ENCODE measurements around the gene KIF4A. TPM values are rescaled to one million over a fixed set of nuclear protein-coding genes. Genes with fewer than 3 reads are reported as not detected.

Gene KIF4A
- total and polyA plus RNA-seq, 2 of the 4 experiments (the other 2 are of a cell fraction), result 10.0 to 19.0 TPM

DNA sequence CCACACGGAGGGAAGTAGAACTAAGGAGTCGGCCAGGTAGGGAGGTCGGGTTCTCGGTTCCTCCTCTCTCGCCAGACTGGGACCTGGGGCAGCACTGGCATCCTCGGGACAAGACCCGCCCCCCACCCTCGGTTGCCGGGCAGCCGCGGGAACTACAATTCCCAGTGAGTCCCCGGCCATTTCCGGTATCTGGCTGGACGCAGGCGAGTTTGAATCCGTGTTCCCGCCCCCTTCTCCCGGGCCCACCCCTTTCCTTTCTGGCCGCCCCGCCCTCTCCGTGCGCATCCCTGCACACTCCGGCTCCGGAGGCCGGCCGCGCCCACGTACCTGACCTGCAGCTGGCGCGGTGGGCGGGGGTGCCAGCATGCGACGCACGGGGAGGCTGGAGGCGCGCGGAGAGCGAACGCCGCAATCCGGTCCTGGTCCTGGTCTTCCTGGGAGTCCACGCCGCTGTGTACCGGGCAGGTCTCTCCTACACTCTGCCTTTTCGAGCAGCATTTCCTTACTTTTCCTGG, 144.5 kb downstream of the KIF4A start:
- POLR2A ChIA-PET (ENCODE audit: unreplicated experiment), result interaction anchor here (0.6 kb wide), 1 partner anchor 766 kb away, joined by 11 read pairs; no protein-coding TSS in a partner anchor
- in situ Hi-C loops (cut with MboI; ENCODE audit: low sequenced_read_pairs), result no loop called here

More for the DNA sequence above, 144.5 kb downstream of the KIF4A start:
- 29% methylated on average over 32 of the region's 45 CpGs; no CpG with 5 or more reads in 1 of the 2 experiments for WGBS, 2 experiments (ENCODE audit: extremely low coverage in 2 of 2, insufficient read length in 1 of 2)
- peak overlapping the region; percentile 62; the same call in 1 of the 3 replicates for H2BK15ac ChIP-seq (ENCODE audit: low read depth, low read length)
- H4K20me1 ChIP-seq (ENCODE audit: insufficient read depth, low read length), result no peaks in the 10 kb centered on the region
- ATAC-seq (ENCODE audit: low read depth) (peak; percentile 91), DNase-seq (peak; percentile 71)
- H3K4me1 ChIP-seq (ENCODE audit: control insufficient read depth, insufficient read depth, low read length), result peaks cover 4% of the 10 kb centered on the region; the same call in 1 of the 2 replicates
- no peak overlapping the region for H3K18ac ChIP-seq (ENCODE audit: low read depth, low read length)
- H3K9me3 ChIP-seq (ENCODE audit: control insufficient read depth, insufficient read depth, low read length), result no peaks in the 10 kb centered on the region
- H2AFZ ChIP-seq (replicated peaks; ENCODE audit: low read length, poor library complexity), result peak overlapping the region; percentile 91
- H3K36me3 ChIP-seq (ENCODE audit: control insufficient read depth, insufficient read depth, low read length), result no peaks in the 10 kb centered on the region
- peak overlapping the region; percentile 53; the same call in 1 of the 2 replicates for H3K56ac ChIP-seq (ENCODE audit: extremely low read depth, insufficient read depth, low read length)
- intact Hi-C loops (cut with micrococcal nuclease), result loop anchor here (1.0 to 2.0 kb wide), 4 partner anchors 144 to 301 kb away; partner anchors contain the start of genes IGBP1 and KIF4A
- H2BK20ac ChIP-seq (ENCODE audit: low read depth, low read length), result no peak overlapping the region
- peaks cover 4 to 21% of the 10 kb centered on the region in 2 experiments; a peak in 3 of 4 replicates for H3K79me1 ChIP-seq (ENCODE audit: low read depth in 1 of 2, low read length in 2 of 2)
- H3K27ac ChIP-seq (ENCODE audit: insufficient read depth, low read length), result peak overlapping the region; percentile 48
- H3K4me2 ChIP-seq (ENCODE audit: low read depth, low read length), result peak overlapping the region; percentile 91
- H3K4me3 ChIP-seq (ENCODE audit: insufficient read depth, low read depth, low read length), result peak overlapping the region; percentile 91
- H3K9me1 ChIP-seq (ENCODE audit: insufficient read depth, low read length), result 0 out of 2 replicates have a peak, but pooled peaks cover 7% of the 10 kb centered on the region
- dilution Hi-C loops (cut with HindIII; ENCODE audit: low sequenced_read_pairs, unreplicated experiment), result no loop called here
- H2AK9ac ChIP-seq (replicated peaks; ENCODE audit: low read depth, low read length, poor library complexity), result peak overlapping the region; percentile 95
- BruUV-seq (replicated peaks), result no TSS peak
- no peaks in the 10 kb centered on the region; the same call in 1 of the 2 replicates for H3K27me3 ChIP-seq (ENCODE audit: control insufficient read depth, insufficient read depth, low read length)
- peak overlapping the region; percentile 57; the same call in 1 of the 2 replicates for H2BK120ac ChIP-seq (ENCODE audit: low read depth, low read length)
- H2BK5ac ChIP-seq (ENCODE audit: low read depth, low read length, poor library complexity, severe bottlenecking), result peak overlapping the region; percentile 62
- peak overlapping the region; percentile 18; the same call in 1 of the 2 replicates for H4K5ac ChIP-seq (ENCODE audit: low read depth, low read length)
- TF ChIP-seq POLR2A (IDR thresholded peaks at IDR 0.05; ENCODE audit: low read depth, low read length) (0 out of 2 replicates have a peak, but pooled peaks have one; percentile 28), RCOR1 (IDR thresholded peaks at IDR 0.05; ENCODE audit: insufficient replicate concordance, low read length) (no peak), NFE2L2 (IDR thresholded peaks at IDR 0.05; ENCODE audit: low read depth, low read length) (no peak)
- H3K9ac ChIP-seq (ENCODE audit: low read depth, low read length), result peak overlapping the region; percentile 68
- peak overlapping the region; percentile 64 to 71; a peak in 3 of 4 replicates for H4K8ac ChIP-seq (ENCODE audit: low read depth in 2 of 2, low read length in 2 of 2)
- peak overlapping the region; percentile 64 for H4K91ac ChIP-seq (ENCODE audit: insufficient read depth, low read depth, low read length)
- peak overlapping the region; percentile 77 for H3K4ac ChIP-seq (ENCODE audit: low read depth, low read length)
- H3K14ac ChIP-seq (replicated peaks; ENCODE audit: low read depth, low read length), result peak overlapping the region; percentile 82
- H3K23ac ChIP-seq (ENCODE audit: low read depth, low read length), result peak overlapping the region; percentile 92
- H2AK5ac ChIP-seq (ENCODE audit: low read depth, low read length), result peak overlapping the region; percentile 64; the same call in 1 of the 2 replicates
- CTCF ChIA-PET, result interaction anchor here (0.5 to 0.9 kb wide), 4 partner anchors 15 to 251 kb away, joined by 3 read pairs; no protein-coding TSS in a partner anchor
